Stomach (tissue), 9 donors: ENCODE data around the gene GCNA. TPM values are rescaled to one million over a fixed set of nuclear protein-coding genes. Genes with fewer than 3 reads are reported as not detected.
"Not testable (repeated sequence)": the region's sequence is repeated elsewhere in the genome, so short reads cannot be mapped to it uniquely, and the experiment has no call there.

Experiments
- DNase-seq, 2 donors: peaks; one replicate each; pipeline versions ENCODE4 v3.0.0 to v3.0.0-alpha.2; 2013 to 2019
- H3K27ac ChIP-seq, 5 donors: fragments of 200-600 bp in 4 of 5; sonication (generic) in 4 of 5; one replicate each; pipeline ENCODE4 v1.5.1; 2013 to 2019; ENCODE audit warnings: mild to moderate bottlenecking in 1 of 5, moderate library complexity in 1 of 5
- H3K27me3 ChIP-seq, 3 donors: fragments of 200-600 bp; sonication (generic); one replicate each; pipeline ENCODE4 v1.5.1; 2017 to 2019; ENCODE audit warnings: mixed run types in 1 of 3
- H3K36me3 ChIP-seq, 4 donors: fragments of 200-600 bp; sonication (generic); 1 replicate in 3 of 4; 2 replicates in 1 of 4; pipeline ENCODE4 v1.5.1; 2016 to 2019
- H3K4me1 ChIP-seq, 4 donors: fragments of 200-600 bp; sonication (generic); one replicate each; pipeline ENCODE4 v1.5.1; 2016 to 2019
- H3K4me3 ChIP-seq, 4 donors: fragments of 200-600 bp; sonication (generic) in 3 of 4; one replicate each; pipeline ENCODE4 v1.5.1; 2016 to 2019; ENCODE audit warnings: mild to moderate bottlenecking in 1 of 4
- H3K9me3 ChIP-seq, 4 donors: fragments of 200-600 bp; sonication (generic); one replicate each; pipeline ENCODE4 v1.5.1; 2016 to 2019
- CTCF ChIP-seq, 7 experiments: fragments of 450-650 bp in 4 of 7; fragments of 200-600 bp in 3 of 7; sonication (generic) in 3 of 7; IDR thresholded peaks; one replicate each; pipeline ENCODE4 v1.5.1; 2016 to 2019; ENCODE audit warnings: antibody characterized with exemption in 7 of 7, control low read depth in 2 of 7, mild to moderate bottlenecking in 1 of 7
- EP300 ChIP-seq: sonication (generic); formaldehyde crosslinking; IDR thresholded peaks from one replicate; pipeline ENCODE4 v1.6.1; 2017; ENCODE audit warnings: antibody characterized with exemption
- POLR2A ChIP-seq, 4 donors: fragments of 450-650 bp; IDR thresholded peaks; one replicate each; pipeline ENCODE4 v1.6.1; 2016; ENCODE audit warnings: antibody characterized with exemption in 4 of 4, control low read depth in 2 of 4, mild to moderate bottlenecking in 1 of 4, moderate library complexity in 1 of 4
- POLR2AphosphoS5 ChIP-seq, 3 donors: sonication (generic); formaldehyde crosslinking; IDR thresholded peaks; one replicate each; pipeline ENCODE4 v1.6.1; 2016; ENCODE audit warnings: antibody characterized with exemption in 3 of 3
- WGBS, 5 donors: extraction: QIAGEN DNeasy Blood & Tissue Kit in 3 of 5; methylation state at CpG; one replicate each; pipeline versions ENCODE4 v1.1.5 to v1.1.7; 2013 to 2018; 5-methylcytosine and 5-hydroxymethylcytosine counted together
- intact Hi-C: fragments of 100-400 bp; cut with DNase I; formaldehyde crosslinking; loops from one replicate; pipeline ENCODE4 v1.15.1; 2023; ENCODE audit warnings: low total_unique reads
- polyA plus RNA-seq, 3 donors: library from polyadenylated mRNA; stranded (reverse); fragments of 200-250 nt; gene quantifications; one replicate each; pipeline ENCODE4 v1.2.3, GENCODE V29; 2013
- total RNA-seq, 5 donors: library from RNA; depleted of rRNA; stranded (reverse); fragments of >200 nt; gene quantifications; one replicate each; pipeline versions ENCODE4 v1.1.0 to v1.2.3, GENCODE V29; 2014 to 2016
- donor health status: healthy with polysubstance abuse.
- donor health status: Bipolar disorder and iron deficiency.
- donor health status: healthy.

The GCNA gene
- total and polyA plus RNA-seq, 8 donors: 0.46 to 18.3 (median 2.0) TPM

GRCh38 chrX:71640002-71640401, 61.8 kb downstream of the GCNA start:
- TF ChIP-seq CTCF (IDR thresholded peaks at IDR 0.05) (no peak), EP300 (no peak), POLR2A (IDR thresholded peaks at IDR 0.05) (no peak), POLR2AphosphoS5 (IDR thresholded peaks at IDR 0.05) (no peak)
- 78 to 90% (median 84%) methylated on average over 4 of the region's 4 CpGs for WGBS, 5 donors

GRCh38 chrX:71644406-71644805, 66.2 kb downstream of the GCNA start:
- intact Hi-C loops: not testable (repeated sequence)

More at GRCh38 chrX:71640002-71640401, 61.8 kb downstream of the GCNA start:
- Histone ChIP-seq H3K27ac (no peak overlapping the region), H3K9me3 (no peaks in the 10 kb centered on the region), H3K27me3 (no peaks in the 10 kb centered on the region), H3K4me3 (no peak overlapping the region), H3K4me1 (peaks cover 0 to 18% (median 0%) of the 10 kb centered on the region in 4 donors), H3K36me3 (no peaks in the 10 kb centered on the region)
- DNase-seq: no peak
- intact Hi-C loops: no loop called here

GRCh38 chrX:71650333-71650969, 72.2 kb downstream of the GCNA start:
- intact Hi-C loops: no loop called here
- peak in 1 of 2 donors; percentile 36 for DNase-seq
- Histone ChIP-seq H3K27ac (no peak overlapping the region), H3K4me3 (no peak overlapping the region), H3K36me3 (no peaks in the 10 kb centered on the region), H3K9me3 (no peaks in the 10 kb centered on the region), H3K4me1 (no peaks in the 10 kb centered on the region), H3K27me3 (no peaks in the 10 kb centered on the region)
- no peak for TF ChIP-seq CTCF (IDR thresholded peaks at IDR 0.05)
- TF ChIP-seq EP300: no peak
- TF ChIP-seq POLR2AphosphoS5 (IDR thresholded peaks at IDR 0.05): no peak
- TF ChIP-seq POLR2A (IDR thresholded peaks at IDR 0.05): no peak
- 54 to 58% (median 56%) methylated on average over 4 of the region's 4 CpGs for WGBS, 5 donors

More at GRCh38 chrX:71644406-71644805, 66.2 kb downstream of the GCNA start:
- DNase-seq, H3K27me3 ChIP-seq, H3K9me3 ChIP-seq, H3K36me3 ChIP-seq, H3K4me1 ChIP-seq, H3K4me3 ChIP-seq, H3K27ac ChIP-seq: not testable (repeated sequence)
- 44 to 67% (median 53%) methylated on average over 3 to 6 of the region's 6 CpGs for WGBS, 5 donors

GRCh38 chrX:71652405-71652804, 74.2 kb downstream of the GCNA start:
- TF ChIP-seq CTCF (IDR thresholded peaks at IDR 0.05): peak in 4 of 7 experiments; percentile 46 to 56 (median 52)
- TF ChIP-seq POLR2A (IDR thresholded peaks at IDR 0.05): no peak
- peak; percentile 52 to 74 for DNase-seq

GRCh38 chrX:71653344-71653743, 75.1 kb downstream of the GCNA start:
- intact Hi-C loops: no loop called here
- H3K4me3 ChIP-seq: no peak overlapping the region
- TF ChIP-seq POLR2A (IDR thresholded peaks at IDR 0.05): no peak
- TF ChIP-seq CTCF (IDR thresholded peaks at IDR 0.05): no peak
- TF ChIP-seq EP300: no peak
- no peak for TF ChIP-seq POLR2AphosphoS5 (IDR thresholded peaks at IDR 0.05)
- 85 to 100% (median 93%) methylated on average over 1 to 2 of the region's 2 CpGs for WGBS, 5 donors
- no peaks in the 10 kb centered on the region for H3K36me3 ChIP-seq
- no peak overlapping the region for H3K27ac ChIP-seq
- DNase-seq: no peak
- H3K27me3 ChIP-seq: no peaks in the 10 kb centered on the region
- no peaks in the 10 kb centered on the region for H3K4me1 ChIP-seq
- H3K9me3 ChIP-seq: no peaks in the 10 kb centered on the region

More at GRCh38 chrX:71652405-71652804, 74.2 kb downstream of the GCNA start:
- Histone ChIP-seq H3K4me3 (no peak overlapping the region), H3K4me1 (no peaks in the 10 kb centered on the region), H3K36me3 (no peaks in the 10 kb centered on the region), H3K9me3 (no peaks in the 10 kb centered on the region), H3K27ac (no peak overlapping the region), H3K27me3 (no peaks in the 10 kb centered on the region)
- intact Hi-C loops: no loop called here
- WGBS, 5 donors: 27 to 45% (median 34%) methylated on average over 2 of the region's 2 CpGs
